PC-9 (cell line): ENCODE data around the gene COG5. TPM values are rescaled to one million over a fixed set of nuclear protein-coding genes. Genes with fewer than 3 reads are reported as not detected.

ENCODE experiments used
- BruUV-seq: library from RNA; stranded (reverse); fragments of 400-500 nt; replicated peaks from 2 replicates; lab custom pipeline; 2021; lab: Mats Ljungman, UMichigan
- CTCF ChIA-PET: fragments of 300-600 bp; sonication (Branson Sonifier 250); formaldehyde crosslinking; loops from one replicate; lab custom pipeline; 2022; ENCODE audit warnings: antibody characterized with exemption; lab: Charles Lee
- POLR2A ChIA-PET: fragments of 300-600 bp; sonication (Branson Sonifier 250); formaldehyde crosslinking; loops from one replicate; lab custom pipeline; 2022; ENCODE audit warnings: antibody characterized with exemption; ENCODE audit not compliant: unreplicated experiment; lab: Charles Lee
- DNase-seq, 2 experiments: peaks; one replicate each; pipeline versions ENCODE4 v3.0.0 to v3.0.0-alpha.2; 2015 to 2022; ENCODE audit warnings: mixed read lengths in 1 of 2
- H2AFZ ChIP-seq: fragments of 200-600 bp; sonication (generic); 2 replicates; pipeline ENCODE4 v1.8.1; 2017; ENCODE audit warnings: antibody characterized with exemption
- H3F3A ChIP-seq: fragments of 200-600 bp; sonication (generic); 2 replicates; pipeline ENCODE4 v1.8.1; 2017; ENCODE audit warnings: antibody characterized with exemption, mild to moderate bottlenecking, low read depth; ENCODE audit not compliant: insufficient read depth
- H3K27ac ChIP-seq: fragments of 200-600 bp; sonication (generic); 2 replicates; pipeline ENCODE4 v1.6.1; 2016; ENCODE audit warnings: mixed run types
- H3K27me3 ChIP-seq: fragments of 200-600 bp; sonication (generic); 2 replicates; pipeline ENCODE4 v1.6.1; 2016; ENCODE audit warnings: low read depth, mixed run types; ENCODE audit not compliant: insufficient read depth
- H3K36me3 ChIP-seq: fragments of 200-600 bp; sonication (generic); 2 replicates; pipeline ENCODE4 v1.6.1; 2016; ENCODE audit warnings: low read depth, mixed run types
- H3K4me1 ChIP-seq: fragments of 200-600 bp; sonication (generic); replicated peaks from 2 replicates; pipeline ENCODE4 v1.6.1; 2016; ENCODE audit warnings: mixed run types; ENCODE audit not compliant: insufficient read depth
- H3K4me2 ChIP-seq: fragments of 200-600 bp; sonication (generic); 2 replicates; pipeline ENCODE4 v1.6.1; 2017; ENCODE audit warnings: mixed run types
- H3K4me3 ChIP-seq: fragments of 200-600 bp; sonication (generic); 2 replicates; pipeline ENCODE4 v1.6.1; 2016; ENCODE audit warnings: mixed run types
- H3K79me2 ChIP-seq: fragments of 200-600 bp; sonication (generic); 2 replicates; pipeline ENCODE4 v1.6.1; 2017; ENCODE audit warnings: low read depth, mixed run types
- H3K9me2 ChIP-seq: fragments of 200-600 bp; sonication (generic); 2 replicates; pipeline ENCODE4 v1.8.1; 2017; ENCODE audit warnings: mild to moderate bottlenecking; ENCODE audit not compliant: insufficient read depth
- H3K9me3 ChIP-seq: fragments of 200-600 bp; sonication (generic); 2 replicates; pipeline ENCODE4 v1.8.1; 2016; ENCODE audit warnings: low read depth; ENCODE audit not compliant: insufficient read depth
- H4K20me1 ChIP-seq: fragments of 200-600 bp; sonication (generic); 2 replicates; pipeline ENCODE4 v1.8.1; 2017; ENCODE audit not compliant: insufficient read depth
- CTCF ChIP-seq: fragments of 200-600 bp; sonication (generic); conservative IDR thresholded peaks from 2 replicates; pipeline ENCODE4 v1.6.1; 2017; ENCODE audit warnings: mixed run types, antibody characterized with exemption, mild to moderate bottlenecking, moderate library complexity
- EZH2 ChIP-seq: fragments of 200-600 bp; sonication (generic); IDR thresholded peaks from 2 replicates; pipeline ENCODE4 v1.8.0; 2017; ENCODE audit warnings: antibody characterized with exemption, low read depth
- intact Hi-C: fragments of 100-400 bp; cut with micrococcal nuclease; formaldehyde crosslinking; loops from one replicate; pipeline ENCODE4 v1.10.0; 2022; ENCODE audit not compliant: unreplicated experiment
- total RNA-seq: library from RNA; stranded (reverse); gene quantifications from 2 replicates; pipeline ENCODE4 v1.2.3, GENCODE V29; 2021

Gene COG5
- total RNA-seq, 1 experiment from 2014 or later, result 43.5 TPM

DNA sequence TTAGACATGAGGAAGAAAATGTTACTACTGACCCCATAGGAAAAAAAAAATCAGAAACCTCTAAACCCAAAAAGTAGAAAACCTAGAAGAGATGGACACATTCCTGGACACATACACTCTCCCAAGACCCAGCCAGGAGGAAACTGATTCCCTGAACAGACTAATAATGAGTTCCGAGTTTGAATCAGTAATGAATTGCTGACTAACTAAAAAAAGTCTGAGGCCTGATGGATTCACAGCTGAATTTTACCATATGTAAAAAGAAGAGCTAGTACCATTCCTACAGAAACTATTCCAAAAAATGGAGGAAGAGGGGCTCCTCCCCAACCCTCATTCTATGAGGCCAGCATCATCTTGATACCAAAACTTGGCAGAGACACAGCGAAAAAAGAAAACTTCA is 319.1 kb downstream of the COG5 start:
- Histone ChIP-seq H3K27me3 (no peaks in the 10 kb centered on the region), H3K9me3 (no peaks in the 10 kb centered on the region), H3K36me3 (no peaks in the 10 kb centered on the region), H3F3A (no peaks in the 10 kb centered on the region), H3K4me2 (no peak overlapping the region), H3K4me3 (no peak overlapping the region), H2AFZ (no peak overlapping the region), H4K20me1 (no peaks in the 10 kb centered on the region; the same call in 1 of the 2 replicates), H3K4me1 (no peaks in the 10 kb centered on the region), H3K27ac (no peak overlapping the region), H3K79me2 (no peaks in the 10 kb centered on the region), H3K9me2 (no peaks in the 10 kb centered on the region)
- no peak for TF ChIP-seq CTCF
- TF ChIP-seq EZH2, result no peak
- no TSS peak for BruUV-seq
- ChIA-PET CTCF (no interaction called here), POLR2A (interaction anchor here (0.7 kb wide), 1 partner anchor 172 kb away, joined by 5 read pairs; no protein-coding TSS in a partner anchor)
- DNase-seq, result no peak
- intact Hi-C loops, result no loop called here

- POLR2A ChIA-PET, result no interaction called here
- Histone ChIP-seq H3K4me1 (no peaks in the 10 kb centered on the region), H3K9me3 (no peaks in the 10 kb centered on the region), H4K20me1 (no peaks in the 10 kb centered on the region; the same call in 1 of the 2 replicates), H3K36me3 (no peaks in the 10 kb centered on the region), H3K4me3 (no peak overlapping the region), H3F3A (no peaks in the 10 kb centered on the region), H3K27me3 (no peaks in the 10 kb centered on the region), H3K79me2 (no peaks in the 10 kb centered on the region), H3K4me2 (no peak overlapping the region), H2AFZ (no peak overlapping the region), H3K27ac (no peak overlapping the region), H3K9me2 (no peaks in the 10 kb centered on the region)
- no TSS peak for BruUV-seq
- no peak for DNase-seq
- CTCF ChIA-PET, result no interaction called here
- no peak for TF ChIP-seq EZH2
- no peak for TF ChIP-seq CTCF
- intact Hi-C loops, result no loop called here
Observed at GRCh38 chr7:107242267-107242666, 321.5 kb downstream of the COG5 start.

- Histone ChIP-seq H3K79me2 (no peaks in the 10 kb centered on the region), H3K36me3 (no peaks in the 10 kb centered on the region), H3K9me2 (no peaks in the 10 kb centered on the region), H3K27me3 (no peaks in the 10 kb centered on the region), H3K9me3 (no peaks in the 10 kb centered on the region), H3K4me1 (no peaks in the 10 kb centered on the region), H3K4me2 (no peak overlapping the region), H3K4me3 (no peak overlapping the region), H3K27ac (no peak overlapping the region), H3F3A (no peaks in the 10 kb centered on the region), H2AFZ (no peak overlapping the region), H4K20me1 (no peaks in the 10 kb centered on the region; the same call in 1 of the 2 replicates)
- POLR2A ChIA-PET, result no interaction called here
- CTCF ChIA-PET, result no interaction called here
- intact Hi-C loops, result no loop called here
- BruUV-seq, result no TSS peak
- no peak for DNase-seq
- TF ChIP-seq CTCF (no peak), EZH2 (no peak)
Observed at GRCh38 chr7:107237451-107237850, 326.3 kb downstream of the COG5 start.
